Vagina (tissue), 2 donors: Measurements from ENCODE around the gene KCNK17.

Source experiments
- POLR2A ChIP-seq, 2 donors: fragments of 450-650 bp; IDR thresholded peaks; one replicate each; pipeline ENCODE4 v1.6.1; 2017; ENCODE audit warnings: antibody characterized with exemption in 2 of 2, mild to moderate bottlenecking in 2 of 2, moderate library complexity in 2 of 2
- POLR2AphosphoS5 ChIP-seq, 2 donors: sonication (generic); formaldehyde crosslinking; IDR thresholded peaks; one replicate each; pipeline ENCODE4 v1.9.0; 2017; ENCODE audit warnings: antibody characterized with exemption in 2 of 2, mild to moderate bottlenecking in 2 of 2, low read depth in 1 of 2; ENCODE audit not compliant: insufficient read depth in 1 of 2
- TF ChIP-seq, protein P1 (sequence below), 3 experiments: fragments of 450-650 bp in 2 of 3; fragments of 200-600 bp in 1 of 3; sonication (generic) in 1 of 3; IDR thresholded peaks; one replicate each; pipeline ENCODE4 v1.5.1; 2017 to 2019; ENCODE audit warnings: antibody characterized with exemption in 3 of 3, mild to moderate bottlenecking in 2 of 3, moderate library complexity in 2 of 3

GRCh38 chr6:39287601-39288000 lies 26.6 kb downstream of the KCNK17 start:
- TF ChIP-seq, protein P1, sequence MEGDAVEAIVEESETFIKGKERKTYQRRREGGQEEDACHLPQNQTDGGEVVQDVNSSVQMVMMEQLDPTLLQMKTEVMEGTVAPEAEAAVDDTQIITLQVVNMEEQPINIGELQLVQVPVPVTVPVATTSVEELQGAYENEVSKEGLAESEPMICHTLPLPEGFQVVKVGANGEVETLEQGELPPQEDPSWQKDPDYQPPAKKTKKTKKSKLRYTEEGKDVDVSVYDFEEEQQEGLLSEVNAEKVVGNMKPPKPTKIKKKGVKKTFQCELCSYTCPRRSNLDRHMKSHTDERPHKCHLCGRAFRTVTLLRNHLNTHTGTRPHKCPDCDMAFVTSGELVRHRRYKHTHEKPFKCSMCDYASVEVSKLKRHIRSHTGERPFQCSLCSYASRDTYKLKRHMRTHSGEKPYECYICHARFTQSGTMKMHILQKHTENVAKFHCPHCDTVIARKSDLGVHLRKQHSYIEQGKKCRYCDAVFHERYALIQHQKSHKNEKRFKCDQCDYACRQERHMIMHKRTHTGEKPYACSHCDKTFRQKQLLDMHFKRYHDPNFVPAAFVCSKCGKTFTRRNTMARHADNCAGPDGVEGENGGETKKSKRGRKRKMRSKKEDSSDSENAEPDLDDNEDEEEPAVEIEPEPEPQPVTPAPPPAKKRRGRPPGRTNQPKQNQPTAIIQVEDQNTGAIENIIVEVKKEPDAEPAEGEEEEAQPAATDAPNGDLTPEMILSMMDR (IDR thresholded peaks at IDR 0.05): no peak
- no peak for TF ChIP-seq POLR2A (IDR thresholded peaks at IDR 0.05)
- no peak for TF ChIP-seq POLR2AphosphoS5 (IDR thresholded peaks at IDR 0.05; ENCODE audit: insufficient read depth in 1 of 2, low read depth in 1 of 2)
